ENCODE results near the gene RAB27A. TPM values are rescaled to one million over a fixed set of nuclear protein-coding genes. Genes with fewer than 3 reads are reported as not detected.

RAB27A gene
- total and polyA plus RNA-seq, 9 of the 15 experiments (the other 6 are each of a cell fraction or from before 2014, with no cell fraction given), result 31.5 to 171 (median 80.4) TPM

GRCh38 chr15:55319537-55320237 lies 30.1 kb upstream of the RAB27A start (continued):
- TF ChIP-seq SRSF9 (IDR thresholded peaks at IDR 0.05; ENCODE audit: borderline replicate concordance, low read depth, low read length), result no peak
- TF ChIP-seq STAT5A (IDR thresholded peaks at IDR 0.05; ENCODE audit: borderline replicate concordance, low read length), result 0 out of 2 replicates have a peak, but pooled peaks have one; percentile 3
- no peak for TF ChIP-seq ZNF785 (CRISPR knock-in tag; IDR thresholded peaks at IDR 0.05)
- no peak for TF ChIP-seq RBM22 (IDR thresholded peaks at IDR 0.05; ENCODE audit: low read depth, low read length, poor library complexity, severe bottlenecking)
- peak; percentile 100 for TF ChIP-seq CHD4 (IDR thresholded peaks at IDR 0.05; ENCODE audit: insufficient read depth, insufficient replicate concordance, low read depth, low read length, poor library complexity, severe bottlenecking)

- peak within 1 kb of the TSS; percentile 95 to 97 for H3K9ac ChIP-seq (ENCODE audit: insufficient read depth in 1 of 2, low read depth in 2 of 2, low read length in 2 of 2)
- H3K4me1 ChIP-seq (replicated peaks in 1 of 2; ENCODE audit: control insufficient read depth in 2 of 2, insufficient read depth in 2 of 2, low read length in 2 of 2), result peaks cover 4 to 9% of the 10 kb centered on the region in 2 experiments; a peak in 2 of 5 replicates
- CTCF ChIA-PET (ENCODE audit: low intra/inter-chr PET ratio), result no interaction called here
- H3K9me3 ChIP-seq (replicated peaks; ENCODE audit: control insufficient read depth, insufficient read depth, low read depth, low read length), result no peaks in the 10 kb centered on the region
- peak within 1 kb of the TSS; percentile 97 for H2AFZ ChIP-seq (ENCODE audit: low read depth, low read length)
- H3K4me2 ChIP-seq (ENCODE audit: insufficient read depth, low read length), result peak within 1 kb of the TSS; percentile 92
- FAIRE-seq (peak; percentile 80), ATAC-seq (peak; percentile 91), DNase-seq (ENCODE audit: extremely low read depth in 1 of 4, low spot score in 3 of 4) (peak; percentile 65 to 93 (median 72))
- intact Hi-C loops (cut with micrococcal nuclease), result loop anchor here (1.0 to 2.0 kb wide), 2 partner anchors 84 to 116 kb away; no protein-coding TSS in a partner anchor
- no peaks in the 10 kb centered on the region for H3K9me1 ChIP-seq (ENCODE audit: control insufficient read depth, insufficient read depth, low read length)
- in situ Hi-C loops (cut with MboI), result no loop called here
- POLR2A ChIA-PET, result interaction anchor here (0.6 to 1.5 kb wide), 19 partner anchors 9 to 352 kb away, joined by 3 to 13 read pairs (median 4); partner anchors contain the start of genes CCPG1, PIERCE2 and RSL24D1
- no peaks in the 10 kb centered on the region for H3K27me3 ChIP-seq (ENCODE audit: control insufficient read depth in 2 of 2, insufficient read depth in 2 of 2, low read length in 2 of 2)
- no peaks in the 10 kb centered on the region for H4K20me1 ChIP-seq (replicated peaks; ENCODE audit: control insufficient read depth, insufficient read depth, low read length)
- H3K79me2 ChIP-seq (ENCODE audit: control insufficient read depth, insufficient read depth, low read length), result peaks cover 68% of the 10 kb centered on the region
- H3K4me3 ChIP-seq, result peak within 1 kb of the TSS; percentile 69
- peaks cover 15% of the 10 kb centered on the region; the same call in 2 of the 3 replicates for H3K36me3 ChIP-seq (ENCODE audit: control insufficient read depth, insufficient read depth, low read length)
- H3K27ac ChIP-seq (ENCODE audit: extremely low read depth, low read depth, low read length), result peak within 1 kb of the TSS; percentile 96
- WGBS (ENCODE audit: insufficient coverage, low coverage, missing lambda C conversion rate), result under 1% methylated on average over 47 of the region's 49 CpGs
- BruUV-seq (replicated peaks), result TSS peak; percentile 46
- TF ChIP-seq KLF6 (CRISPR knock-in tag; IDR thresholded peaks at IDR 0.05; ENCODE audit: borderline replicate concordance) (no peak), RAD21 (CRISPR knock-in tag; conservative IDR thresholded peaks at IDR 0.05 in 1 of 2, IDR thresholded peaks at IDR 0.05 in 1 of 2) (no peak), NUFIP1 (IDR thresholded peaks at IDR 0.05; ENCODE audit: partially characterized antibody) (no peak), MTA2 (IDR thresholded peaks at IDR 0.05; ENCODE audit: low read depth) (no peak; the same call in 1 of the 2 replicates), SP1 (CRISPR knock-in tag; IDR thresholded peaks at IDR 0.05) (no peak; the same call in 1 of the 2 replicates), DEAF1 (CRISPR knock-in tag; IDR thresholded peaks at IDR 0.05) (peak; percentile 52; the same call in 1 of the 2 replicates), MTA1 (IDR thresholded peaks at IDR 0.05; ENCODE audit: borderline replicate concordance) (peak; percentile 66; the same call in 1 of the 2 replicates), PHTF2 (CRISPR knock-in tag; IDR thresholded peaks at IDR 0.05) (no peak), ZNF696 (CRISPR knock-in tag; conservative IDR thresholded peaks at IDR 0.05) (no peak)
Measured at GRCh38 chr15:55318588-55319494, 29.2 kb upstream of the RAB27A start, which contains the start of the genes PIGB and PIGBOS1. TSS of gene PIGB (plus strand) at chr15:55319222. CDS start at chr15:55319251, 29 bp downstream. TSS of gene PIGBOS1 (minus strand) at chr15:55319123. CDS start at chr15:55317792, 1,331 bp downstream.
